ENCODE results near the gene GNG12. TPM values are rescaled to one million over a fixed set of nuclear protein-coding genes. Genes with fewer than 3 reads are reported as not detected.

The GNG12 gene
- total and polyA plus RNA-seq, 3 donors from 2014 or later, result 28.1 to 46.0 (median 39.3) TPM

GRCh38 chr1:67789551-67789950, 43.7 kb downstream of the GNG12 start:
- TF ChIP-seq CTCF (IDR thresholded peaks at IDR 0.05) (no peak), POLR2A (IDR thresholded peaks at IDR 0.05) (no peak)
- Histone ChIP-seq H3K27me3 (no peaks in the 10 kb centered on the region), H3K4me1 (no peaks in the 10 kb centered on the region), H3K9me3 (no peaks in the 10 kb centered on the region), H3K4me3 (no peak overlapping the region), H3K36me3 (ENCODE audit: low read depth, missing control alignments) (no peaks in the 10 kb centered on the region), H3K27ac (no peak overlapping the region)
- WGBS, 2 donors, result 84 to 88% methylated on average over 6 of the region's 6 CpGs
- no peak for DNase-seq
- intact Hi-C loops (cut with DNase I; ENCODE audit: low total_unique reads), result no loop called here

GRCh38 chr1:67788904-67789303, 44.4 kb downstream of the GNG12 start:
- TF ChIP-seq POLR2A (IDR thresholded peaks at IDR 0.05) (no peak), CTCF (IDR thresholded peaks at IDR 0.05) (no peak)
- Histone ChIP-seq H3K4me3 (no peak overlapping the region), H3K27me3 (no peaks in the 10 kb centered on the region), H3K36me3 (ENCODE audit: low read depth, missing control alignments) (no peaks in the 10 kb centered on the region), H3K9me3 (no peaks in the 10 kb centered on the region), H3K27ac (no peak overlapping the region), H3K4me1 (no peaks in the 10 kb centered on the region)
- intact Hi-C loops (cut with DNase I; ENCODE audit: low total_unique reads), result no loop called here
- no peak for DNase-seq
- WGBS, 2 donors, result 85% methylated on average over 7 of the region's 7 CpGs

- no peak overlapping the region for H3K4me3 ChIP-seq
- no peak overlapping the region for H3K27ac ChIP-seq
- no peaks in the 10 kb centered on the region for H3K4me1 ChIP-seq
- H3K27me3 ChIP-seq, result no peaks in the 10 kb centered on the region
- WGBS, 2 donors, result 61 to 66% methylated on average over 5 of the region's 5 CpGs
- intact Hi-C loops (cut with DNase I; ENCODE audit: low total_unique reads), result no loop called here
- no peaks in the 10 kb centered on the region for H3K9me3 ChIP-seq
- TF ChIP-seq POLR2A (IDR thresholded peaks at IDR 0.05) (no peak), CTCF (IDR thresholded peaks at IDR 0.05) (no peak)
- no peaks in the 10 kb centered on the region for H3K36me3 ChIP-seq (ENCODE audit: low read depth, missing control alignments)
- no peak for DNase-seq
Observed at GRCh38 chr1:67788238-67788790, 45.0 kb downstream of the GNG12 start.

- H3K4me1 ChIP-seq, result no peaks in the 10 kb centered on the region
- H3K9me3 ChIP-seq, result no peaks in the 10 kb centered on the region
- no peak for DNase-seq
- H3K36me3 ChIP-seq (ENCODE audit: low read depth, missing control alignments), result no peaks in the 10 kb centered on the region
- no peaks in the 10 kb centered on the region for H3K27me3 ChIP-seq
- H3K27ac ChIP-seq, result no peak overlapping the region
- 92 to 100% methylated on average over 2 of the region's 2 CpGs for WGBS, 2 donors
- intact Hi-C loops (cut with DNase I; ENCODE audit: low total_unique reads), result no loop called here
- H3K4me3 ChIP-seq, result no peak overlapping the region
- TF ChIP-seq CTCF (IDR thresholded peaks at IDR 0.05) (no peak), POLR2A (IDR thresholded peaks at IDR 0.05) (no peak)
Observed at GRCh38 chr1:67787746-67788145, 45.5 kb downstream of the GNG12 start.

Data from testis (tissue), 3 donors.